ENCODE results near the gene CLN6.

DNA sequence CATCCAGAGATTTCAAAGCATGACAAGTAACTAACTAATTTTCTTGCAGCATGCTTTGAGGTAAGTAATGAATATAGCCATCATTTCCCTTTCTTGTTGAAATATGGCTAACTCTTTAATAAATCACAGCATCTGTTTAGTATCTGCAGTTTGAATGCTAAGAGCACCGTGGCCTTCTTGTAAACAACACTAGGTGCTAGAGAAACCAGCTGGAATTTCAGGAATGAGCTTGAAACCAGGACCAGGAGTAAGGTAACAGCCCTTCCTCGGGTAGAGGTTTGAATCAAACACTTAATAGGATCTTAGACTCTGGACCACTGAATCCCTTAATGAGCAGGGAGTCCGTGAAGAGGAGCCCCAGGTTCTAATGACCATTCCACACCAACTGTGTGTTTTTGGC is 38.0 kb downstream of the CLN6 start:
- TF ChIP-seq, protein P1, sequence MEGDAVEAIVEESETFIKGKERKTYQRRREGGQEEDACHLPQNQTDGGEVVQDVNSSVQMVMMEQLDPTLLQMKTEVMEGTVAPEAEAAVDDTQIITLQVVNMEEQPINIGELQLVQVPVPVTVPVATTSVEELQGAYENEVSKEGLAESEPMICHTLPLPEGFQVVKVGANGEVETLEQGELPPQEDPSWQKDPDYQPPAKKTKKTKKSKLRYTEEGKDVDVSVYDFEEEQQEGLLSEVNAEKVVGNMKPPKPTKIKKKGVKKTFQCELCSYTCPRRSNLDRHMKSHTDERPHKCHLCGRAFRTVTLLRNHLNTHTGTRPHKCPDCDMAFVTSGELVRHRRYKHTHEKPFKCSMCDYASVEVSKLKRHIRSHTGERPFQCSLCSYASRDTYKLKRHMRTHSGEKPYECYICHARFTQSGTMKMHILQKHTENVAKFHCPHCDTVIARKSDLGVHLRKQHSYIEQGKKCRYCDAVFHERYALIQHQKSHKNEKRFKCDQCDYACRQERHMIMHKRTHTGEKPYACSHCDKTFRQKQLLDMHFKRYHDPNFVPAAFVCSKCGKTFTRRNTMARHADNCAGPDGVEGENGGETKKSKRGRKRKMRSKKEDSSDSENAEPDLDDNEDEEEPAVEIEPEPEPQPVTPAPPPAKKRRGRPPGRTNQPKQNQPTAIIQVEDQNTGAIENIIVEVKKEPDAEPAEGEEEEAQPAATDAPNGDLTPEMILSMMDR (IDR thresholded peaks at IDR 0.05), result no peak
- no peak for TF ChIP-seq POLR2A (IDR thresholded peaks at IDR 0.05)
